Non-pigmented ciliary epithelial cell (primary cell): ENCODE data around the gene SNX5.

Experiments used
- DNase-seq: peaks from one replicate; pipeline ENCODE4 v3.0.0-alpha.2; 2010; ENCODE audit warnings: low read depth

SNX5 gene

GRCh38 chr20:17916433-17916891, 52.1 kb downstream of the SNX5 start:
- DNase-seq: no peak

GRCh38 chr20:17914957-17915356, 53.6 kb downstream of the SNX5 start:
- no peak for DNase-seq

GRCh38 chr20:17912916-17913315, 55.7 kb downstream of the SNX5 start:
- no peak for DNase-seq

- DNase-seq: no peak
Observed at GRCh38 chr20:17911927-17912326, 56.7 kb downstream of the SNX5 start.

GRCh38 chr20:17910828-17911294, 57.7 kb downstream of the SNX5 start:
- DNase-seq: peak; percentile 54

- DNase-seq: no peak
Observed at GRCh38 chr20:17909869-17910321, 58.7 kb downstream of the SNX5 start.

- DNase-seq: no peak
Observed at GRCh38 chr20:17905544-17905943, 63.0 kb downstream of the SNX5 start.

- no peak for DNase-seq
Observed at GRCh38 chr20:17904027-17904426, 64.6 kb downstream of the SNX5 start.

- no peak for DNase-seq
Observed at GRCh38 chr20:17902531-17903083, 66.0 kb downstream of the SNX5 start.

- DNase-seq: no peak
Observed at GRCh38 chr20:17901971-17902370, 66.6 kb downstream of the SNX5 start.

GRCh38 chr20:17898548-17898994, 70.0 kb downstream of the SNX5 start:
- peak; percentile 24 for DNase-seq

GRCh38 chr20:17897566-17898307, 70.9 kb downstream of the SNX5 start:
- no peak for DNase-seq

GRCh38 chr20:17896771-17897369, 71.7 kb downstream of the SNX5 start:
- DNase-seq: no peak

- no peak for DNase-seq
Observed at GRCh38 chr20:17896193-17896723, 72.3 kb downstream of the SNX5 start.

- no peak for DNase-seq
Observed at GRCh38 chr20:17895641-17896171, 72.9 kb downstream of the SNX5 start.

- no peak for DNase-seq
Observed at GRCh38 chr20:17893445-17893844, 75.1 kb downstream of the SNX5 start.

- no peak for DNase-seq
Observed at GRCh38 chr20:17892189-17892938, 76.2 kb downstream of the SNX5 start.
